ENCODE results near the gene C1QTNF6.

DNA sequence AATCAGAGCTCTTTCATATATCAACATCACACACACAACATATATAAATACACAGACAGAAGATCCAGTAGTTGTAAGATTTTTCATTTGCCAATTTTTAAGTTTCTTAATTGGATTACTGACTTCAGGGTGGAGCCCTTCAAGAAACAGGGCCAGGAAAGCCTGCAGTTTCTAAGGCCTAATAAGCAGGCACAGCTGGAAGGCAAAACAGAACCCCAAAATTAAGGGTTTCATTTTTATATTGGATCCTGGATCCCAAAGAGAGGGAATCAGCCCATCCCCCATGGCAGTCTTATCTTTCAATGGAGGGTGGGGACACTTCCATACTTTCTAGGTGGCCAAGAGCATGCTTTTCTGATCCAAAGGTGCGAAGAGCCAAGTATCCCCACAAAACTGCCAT lies 4.7 kb upstream of the C1QTNF6 start:
- TF ChIP-seq, protein P1, sequence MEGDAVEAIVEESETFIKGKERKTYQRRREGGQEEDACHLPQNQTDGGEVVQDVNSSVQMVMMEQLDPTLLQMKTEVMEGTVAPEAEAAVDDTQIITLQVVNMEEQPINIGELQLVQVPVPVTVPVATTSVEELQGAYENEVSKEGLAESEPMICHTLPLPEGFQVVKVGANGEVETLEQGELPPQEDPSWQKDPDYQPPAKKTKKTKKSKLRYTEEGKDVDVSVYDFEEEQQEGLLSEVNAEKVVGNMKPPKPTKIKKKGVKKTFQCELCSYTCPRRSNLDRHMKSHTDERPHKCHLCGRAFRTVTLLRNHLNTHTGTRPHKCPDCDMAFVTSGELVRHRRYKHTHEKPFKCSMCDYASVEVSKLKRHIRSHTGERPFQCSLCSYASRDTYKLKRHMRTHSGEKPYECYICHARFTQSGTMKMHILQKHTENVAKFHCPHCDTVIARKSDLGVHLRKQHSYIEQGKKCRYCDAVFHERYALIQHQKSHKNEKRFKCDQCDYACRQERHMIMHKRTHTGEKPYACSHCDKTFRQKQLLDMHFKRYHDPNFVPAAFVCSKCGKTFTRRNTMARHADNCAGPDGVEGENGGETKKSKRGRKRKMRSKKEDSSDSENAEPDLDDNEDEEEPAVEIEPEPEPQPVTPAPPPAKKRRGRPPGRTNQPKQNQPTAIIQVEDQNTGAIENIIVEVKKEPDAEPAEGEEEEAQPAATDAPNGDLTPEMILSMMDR (IDR thresholded peaks at IDR 0.05) = no peak
- no peak for TF ChIP-seq ZFX (IDR thresholded peaks at IDR 0.05; ENCODE audit: borderline replicate concordance)

Measured in 22Rv1 (cell line).